Measurements from ENCODE around the gene DNAJA1. TPM values are rescaled to one million over a fixed set of nuclear protein-coding genes. Genes with fewer than 3 reads are reported as not detected.

DNAJA1 gene
- total RNA-seq, 1 experiment from 2014 or later, result 74.5 TPM

DNA sequence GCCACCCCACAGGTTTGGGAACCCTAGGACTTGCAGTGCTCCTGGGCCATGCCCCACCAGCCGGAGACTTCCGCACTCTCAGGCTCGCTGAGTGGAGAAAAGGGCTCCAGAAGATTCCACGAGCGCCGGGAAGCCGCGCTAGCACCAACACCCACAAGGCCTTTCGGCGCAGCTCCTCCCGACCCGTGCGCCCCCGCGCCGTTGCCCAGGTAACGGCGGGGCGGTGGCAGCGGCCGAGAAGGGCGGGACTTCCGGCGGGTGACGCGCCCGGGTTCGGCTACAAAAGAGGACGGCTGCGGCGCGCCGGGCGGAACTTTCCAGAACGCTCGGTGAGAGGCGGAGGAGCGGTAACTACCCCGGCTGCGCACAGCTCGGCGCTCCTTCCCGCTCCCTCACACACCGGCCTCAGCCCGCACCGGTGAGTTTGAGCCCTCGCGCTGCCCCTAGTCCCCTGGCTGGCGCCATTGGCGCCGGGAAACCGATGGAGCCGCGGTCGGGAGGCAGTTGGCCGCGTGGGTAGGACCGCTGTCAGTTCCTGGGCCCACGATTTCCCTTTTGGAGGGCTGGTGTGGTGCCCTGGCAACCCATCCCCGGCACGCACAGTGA, at the start of gene DNAJA1 (continued):
- TF ChIP-seq, protein P1, sequence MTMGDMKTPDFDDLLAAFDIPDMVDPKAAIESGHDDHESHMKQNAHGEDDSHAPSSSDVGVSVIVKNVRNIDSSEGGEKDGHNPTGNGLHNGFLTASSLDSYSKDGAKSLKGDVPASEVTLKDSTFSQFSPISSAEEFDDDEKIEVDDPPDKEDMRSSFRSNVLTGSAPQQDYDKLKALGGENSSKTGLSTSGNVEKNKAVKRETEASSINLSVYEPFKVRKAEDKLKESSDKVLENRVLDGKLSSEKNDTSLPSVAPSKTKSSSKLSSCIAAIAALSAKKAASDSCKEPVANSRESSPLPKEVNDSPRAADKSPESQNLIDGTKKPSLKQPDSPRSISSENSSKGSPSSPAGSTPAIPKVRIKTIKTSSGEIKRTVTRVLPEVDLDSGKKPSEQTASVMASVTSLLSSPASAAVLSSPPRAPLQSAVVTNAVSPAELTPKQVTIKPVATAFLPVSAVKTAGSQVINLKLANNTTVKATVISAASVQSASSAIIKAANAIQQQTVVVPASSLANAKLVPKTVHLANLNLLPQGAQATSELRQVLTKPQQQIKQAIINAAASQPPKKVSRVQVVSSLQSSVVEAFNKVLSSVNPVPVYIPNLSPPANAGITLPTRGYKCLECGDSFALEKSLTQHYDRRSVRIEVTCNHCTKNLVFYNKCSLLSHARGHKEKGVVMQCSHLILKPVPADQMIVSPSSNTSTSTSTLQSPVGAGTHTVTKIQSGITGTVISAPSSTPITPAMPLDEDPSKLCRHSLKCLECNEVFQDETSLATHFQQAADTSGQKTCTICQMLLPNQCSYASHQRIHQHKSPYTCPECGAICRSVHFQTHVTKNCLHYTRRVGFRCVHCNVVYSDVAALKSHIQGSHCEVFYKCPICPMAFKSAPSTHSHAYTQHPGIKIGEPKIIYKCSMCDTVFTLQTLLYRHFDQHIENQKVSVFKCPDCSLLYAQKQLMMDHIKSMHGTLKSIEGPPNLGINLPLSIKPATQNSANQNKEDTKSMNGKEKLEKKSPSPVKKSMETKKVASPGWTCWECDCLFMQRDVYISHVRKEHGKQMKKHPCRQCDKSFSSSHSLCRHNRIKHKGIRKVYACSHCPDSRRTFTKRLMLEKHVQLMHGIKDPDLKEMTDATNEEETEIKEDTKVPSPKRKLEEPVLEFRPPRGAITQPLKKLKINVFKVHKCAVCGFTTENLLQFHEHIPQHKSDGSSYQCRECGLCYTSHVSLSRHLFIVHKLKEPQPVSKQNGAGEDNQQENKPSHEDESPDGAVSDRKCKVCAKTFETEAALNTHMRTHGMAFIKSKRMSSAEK (CRISPR knock-in tag; IDR thresholded peaks at IDR 0.05; ENCODE audit: borderline replicate concordance), result no peak
- TF ChIP-seq, protein P2, sequence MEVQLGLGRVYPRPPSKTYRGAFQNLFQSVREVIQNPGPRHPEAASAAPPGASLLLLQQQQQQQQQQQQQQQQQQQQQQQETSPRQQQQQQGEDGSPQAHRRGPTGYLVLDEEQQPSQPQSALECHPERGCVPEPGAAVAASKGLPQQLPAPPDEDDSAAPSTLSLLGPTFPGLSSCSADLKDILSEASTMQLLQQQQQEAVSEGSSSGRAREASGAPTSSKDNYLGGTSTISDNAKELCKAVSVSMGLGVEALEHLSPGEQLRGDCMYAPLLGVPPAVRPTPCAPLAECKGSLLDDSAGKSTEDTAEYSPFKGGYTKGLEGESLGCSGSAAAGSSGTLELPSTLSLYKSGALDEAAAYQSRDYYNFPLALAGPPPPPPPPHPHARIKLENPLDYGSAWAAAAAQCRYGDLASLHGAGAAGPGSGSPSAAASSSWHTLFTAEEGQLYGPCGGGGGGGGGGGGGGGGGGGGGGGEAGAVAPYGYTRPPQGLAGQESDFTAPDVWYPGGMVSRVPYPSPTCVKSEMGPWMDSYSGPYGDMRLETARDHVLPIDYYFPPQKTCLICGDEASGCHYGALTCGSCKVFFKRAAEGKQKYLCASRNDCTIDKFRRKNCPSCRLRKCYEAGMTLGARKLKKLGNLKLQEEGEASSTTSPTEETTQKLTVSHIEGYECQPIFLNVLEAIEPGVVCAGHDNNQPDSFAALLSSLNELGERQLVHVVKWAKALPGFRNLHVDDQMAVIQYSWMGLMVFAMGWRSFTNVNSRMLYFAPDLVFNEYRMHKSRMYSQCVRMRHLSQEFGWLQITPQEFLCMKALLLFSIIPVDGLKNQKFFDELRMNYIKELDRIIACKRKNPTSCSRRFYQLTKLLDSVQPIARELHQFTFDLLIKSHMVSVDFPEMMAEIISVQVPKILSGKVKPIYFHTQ (CRISPR knock-in tag; IDR thresholded peaks at IDR 0.05), result 0 out of 2 replicates have a peak, but pooled peaks have one; percentile 24
- TF ChIP-seq, protein P3, sequence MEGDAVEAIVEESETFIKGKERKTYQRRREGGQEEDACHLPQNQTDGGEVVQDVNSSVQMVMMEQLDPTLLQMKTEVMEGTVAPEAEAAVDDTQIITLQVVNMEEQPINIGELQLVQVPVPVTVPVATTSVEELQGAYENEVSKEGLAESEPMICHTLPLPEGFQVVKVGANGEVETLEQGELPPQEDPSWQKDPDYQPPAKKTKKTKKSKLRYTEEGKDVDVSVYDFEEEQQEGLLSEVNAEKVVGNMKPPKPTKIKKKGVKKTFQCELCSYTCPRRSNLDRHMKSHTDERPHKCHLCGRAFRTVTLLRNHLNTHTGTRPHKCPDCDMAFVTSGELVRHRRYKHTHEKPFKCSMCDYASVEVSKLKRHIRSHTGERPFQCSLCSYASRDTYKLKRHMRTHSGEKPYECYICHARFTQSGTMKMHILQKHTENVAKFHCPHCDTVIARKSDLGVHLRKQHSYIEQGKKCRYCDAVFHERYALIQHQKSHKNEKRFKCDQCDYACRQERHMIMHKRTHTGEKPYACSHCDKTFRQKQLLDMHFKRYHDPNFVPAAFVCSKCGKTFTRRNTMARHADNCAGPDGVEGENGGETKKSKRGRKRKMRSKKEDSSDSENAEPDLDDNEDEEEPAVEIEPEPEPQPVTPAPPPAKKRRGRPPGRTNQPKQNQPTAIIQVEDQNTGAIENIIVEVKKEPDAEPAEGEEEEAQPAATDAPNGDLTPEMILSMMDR (IDR thresholded peaks at IDR 0.05), result no peak
- TF ChIP-seq, protein P4, sequence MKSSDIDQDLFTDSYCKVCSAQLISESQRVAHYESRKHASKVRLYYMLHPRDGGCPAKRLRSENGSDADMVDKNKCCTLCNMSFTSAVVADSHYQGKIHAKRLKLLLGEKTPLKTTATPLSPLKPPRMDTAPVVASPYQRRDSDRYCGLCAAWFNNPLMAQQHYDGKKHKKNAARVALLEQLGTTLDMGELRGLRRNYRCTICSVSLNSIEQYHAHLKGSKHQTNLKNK (CRISPR knock-in tag; IDR thresholded peaks at IDR 0.05), result no peak; the same call in 1 of the 2 replicates
- TF ChIP-seq, protein P5, sequence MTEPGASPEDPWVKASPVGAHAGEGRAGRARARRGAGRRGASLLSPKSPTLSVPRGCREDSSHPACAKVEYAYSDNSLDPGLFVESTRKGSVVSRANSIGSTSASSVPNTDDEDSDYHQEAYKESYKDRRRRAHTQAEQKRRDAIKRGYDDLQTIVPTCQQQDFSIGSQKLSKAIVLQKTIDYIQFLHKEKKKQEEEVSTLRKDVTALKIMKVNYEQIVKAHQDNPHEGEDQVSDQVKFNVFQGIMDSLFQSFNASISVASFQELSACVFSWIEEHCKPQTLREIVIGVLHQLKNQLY (CRISPR knock-in tag; IDR thresholded peaks at IDR 0.05), result 0 out of 2 replicates have a peak, but pooled peaks have one; percentile 65
- TF ChIP-seq NR2C2 (CRISPR knock-in tag; IDR thresholded peaks at IDR 0.05), result no peak
- no peak for TF ChIP-seq TEAD1 (CRISPR knock-in tag; IDR thresholded peaks at IDR 0.05)
- TF ChIP-seq RELA (CRISPR knock-in tag; IDR thresholded peaks at IDR 0.05; ENCODE audit: borderline replicate concordance), result no peak
- no peak for TF ChIP-seq HMGA2 (CRISPR knock-in tag; IDR thresholded peaks at IDR 0.05)
- TF ChIP-seq NFE2L1 (CRISPR knock-in tag; IDR thresholded peaks at IDR 0.05), result peak; percentile 82; the same call in 1 of the 2 replicates
- TF ChIP-seq FOXP1 (CRISPR knock-in tag; IDR thresholded peaks at IDR 0.05; ENCODE audit: borderline replicate concordance), result no peak
- TF ChIP-seq, protein P6, sequence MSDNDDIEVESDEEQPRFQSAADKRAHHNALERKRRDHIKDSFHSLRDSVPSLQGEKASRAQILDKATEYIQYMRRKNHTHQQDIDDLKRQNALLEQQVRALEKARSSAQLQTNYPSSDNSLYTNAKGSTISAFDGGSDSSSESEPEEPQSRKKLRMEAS (CRISPR knock-in tag; IDR thresholded peaks at IDR 0.05), result peak; percentile 84
- TF ChIP-seq ZNF219 (CRISPR knock-in tag; IDR thresholded peaks at IDR 0.05; ENCODE audit: borderline replicate concordance), result no peak; the same call in 1 of the 2 replicates
- no peak; the same call in none of the 2 replicates for TF ChIP-seq ZNF232 (CRISPR knock-in tag; IDR thresholded peaks at IDR 0.05)
- TF ChIP-seq, protein P7, sequence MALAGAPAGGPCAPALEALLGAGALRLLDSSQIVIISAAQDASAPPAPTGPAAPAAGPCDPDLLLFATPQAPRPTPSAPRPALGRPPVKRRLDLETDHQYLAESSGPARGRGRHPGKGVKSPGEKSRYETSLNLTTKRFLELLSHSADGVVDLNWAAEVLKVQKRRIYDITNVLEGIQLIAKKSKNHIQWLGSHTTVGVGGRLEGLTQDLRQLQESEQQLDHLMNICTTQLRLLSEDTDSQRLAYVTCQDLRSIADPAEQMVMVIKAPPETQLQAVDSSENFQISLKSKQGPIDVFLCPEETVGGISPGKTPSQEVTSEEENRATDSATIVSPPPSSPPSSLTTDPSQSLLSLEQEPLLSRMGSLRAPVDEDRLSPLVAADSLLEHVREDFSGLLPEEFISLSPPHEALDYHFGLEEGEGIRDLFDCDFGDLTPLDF (CRISPR knock-in tag; IDR thresholded peaks at IDR 0.05), result no peak
- 0 out of 2 replicates have a peak, but pooled peaks have one; percentile 18 for TF ChIP-seq NFYB (CRISPR knock-in tag; conservative IDR thresholded peaks at IDR 0.05; ENCODE audit: low read depth)
- TF ChIP-seq SMAD3 (CRISPR knock-in tag; IDR thresholded peaks at IDR 0.05; ENCODE audit: borderline replicate concordance), result 0 out of 2 replicates have a peak, but pooled peaks have one; percentile 11
- TF ChIP-seq, protein P8, sequence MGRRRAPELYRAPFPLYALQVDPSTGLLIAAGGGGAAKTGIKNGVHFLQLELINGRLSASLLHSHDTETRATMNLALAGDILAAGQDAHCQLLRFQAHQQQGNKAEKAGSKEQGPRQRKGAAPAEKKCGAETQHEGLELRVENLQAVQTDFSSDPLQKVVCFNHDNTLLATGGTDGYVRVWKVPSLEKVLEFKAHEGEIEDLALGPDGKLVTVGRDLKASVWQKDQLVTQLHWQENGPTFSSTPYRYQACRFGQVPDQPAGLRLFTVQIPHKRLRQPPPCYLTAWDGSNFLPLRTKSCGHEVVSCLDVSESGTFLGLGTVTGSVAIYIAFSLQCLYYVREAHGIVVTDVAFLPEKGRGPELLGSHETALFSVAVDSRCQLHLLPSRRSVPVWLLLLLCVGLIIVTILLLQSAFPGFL (CRISPR knock-in tag; IDR thresholded peaks at IDR 0.05; ENCODE audit: borderline replicate concordance), result no peak
- TF ChIP-seq ZNF263 (CRISPR knock-in tag; IDR thresholded peaks at IDR 0.05; ENCODE audit: low read depth), result no peak
- TF ChIP-seq, protein P9, sequence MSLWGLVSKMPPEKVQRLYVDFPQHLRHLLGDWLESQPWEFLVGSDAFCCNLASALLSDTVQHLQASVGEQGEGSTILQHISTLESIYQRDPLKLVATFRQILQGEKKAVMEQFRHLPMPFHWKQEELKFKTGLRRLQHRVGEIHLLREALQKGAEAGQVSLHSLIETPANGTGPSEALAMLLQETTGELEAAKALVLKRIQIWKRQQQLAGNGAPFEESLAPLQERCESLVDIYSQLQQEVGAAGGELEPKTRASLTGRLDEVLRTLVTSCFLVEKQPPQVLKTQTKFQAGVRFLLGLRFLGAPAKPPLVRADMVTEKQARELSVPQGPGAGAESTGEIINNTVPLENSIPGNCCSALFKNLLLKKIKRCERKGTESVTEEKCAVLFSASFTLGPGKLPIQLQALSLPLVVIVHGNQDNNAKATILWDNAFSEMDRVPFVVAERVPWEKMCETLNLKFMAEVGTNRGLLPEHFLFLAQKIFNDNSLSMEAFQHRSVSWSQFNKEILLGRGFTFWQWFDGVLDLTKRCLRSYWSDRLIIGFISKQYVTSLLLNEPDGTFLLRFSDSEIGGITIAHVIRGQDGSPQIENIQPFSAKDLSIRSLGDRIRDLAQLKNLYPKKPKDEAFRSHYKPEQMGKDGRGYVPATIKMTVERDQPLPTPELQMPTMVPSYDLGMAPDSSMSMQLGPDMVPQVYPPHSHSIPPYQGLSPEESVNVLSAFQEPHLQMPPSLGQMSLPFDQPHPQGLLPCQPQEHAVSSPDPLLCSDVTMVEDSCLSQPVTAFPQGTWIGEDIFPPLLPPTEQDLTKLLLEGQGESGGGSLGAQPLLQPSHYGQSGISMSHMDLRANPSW (CRISPR knock-in tag; conservative IDR thresholded peaks at IDR 0.05; ENCODE audit: low read depth), result no peak
- no peak for TF ChIP-seq SMAD4 (CRISPR knock-in tag; IDR thresholded peaks at IDR 0.05)

Measured in WTC11 (cell line).